Measurements from ENCODE around the gene COX7C.

- peak; percentile 95 for TF ChIP-seq POLR2A (IDR thresholded peaks at IDR 0.05; ENCODE audit: low read length)
- peak; percentile 73 for TF ChIP-seq GATA1 (IDR thresholded peaks at IDR 0.05; ENCODE audit: low read depth, low read length)
These were observed at the start of gene COX7C for GRCh38 chr5:86617756-86618576.

Measured in erythroblast (primary cell).